ENCODE measurements around the gene RASA1. TPM values are rescaled to one million over a fixed set of nuclear protein-coding genes. Genes with fewer than 3 reads are reported as not detected.

Gene RASA1
- total RNA-seq, 1 experiment from 2014 or later: 29.6 TPM

GRCh38 chr5:87258507-87258906 is 9.2 kb upstream of the RASA1 start:
- Histone ChIP-seq H3K79me1 (ENCODE audit: insufficient read depth, low read depth, low read length, poor library complexity, severe bottlenecking) (no peaks in the 10 kb centered on the region), H3K14ac (ENCODE audit: insufficient read depth, low read length) (no peak overlapping the region), H4K8ac (replicated peaks; ENCODE audit: insufficient read length, low read depth, low read length) (no peak overlapping the region), H3K9me3 (ENCODE audit: control insufficient read depth, low read depth, low read length) (no peaks in the 10 kb centered on the region), H3T11ph (ENCODE audit: low read length) (no peak overlapping the region), H2BK12ac (ENCODE audit: insufficient read length, low read depth, low read length) (no peak overlapping the region), H3K27me3 (ENCODE audit: insufficient read depth, low read length) (peaks cover 6% of the 10 kb centered on the region; the same call in 1 of the 2 replicates), H4K91ac (ENCODE audit: insufficient read length, low read depth, low read length) (no peak overlapping the region), H3K23ac (ENCODE audit: insufficient read length, low read depth, low read length) (no peak overlapping the region), H2AK5ac (ENCODE audit: insufficient read length, low read length) (no peak overlapping the region), H4K20me1 (ENCODE audit: control insufficient read depth, insufficient read depth, insufficient read length) (no peaks in the 10 kb centered on the region), H3K4me2 (ENCODE audit: insufficient read depth, insufficient read length, low read length) (no peak overlapping the region), H3K23me2 (ENCODE audit: insufficient read length, low read depth, low read length, poor library complexity, severe bottlenecking) (no peaks in the 10 kb centered on the region), H3K79me2 (ENCODE audit: insufficient read depth, low read length) (no peaks in the 10 kb centered on the region), H3K4ac (ENCODE audit: low read depth, low read length) (no peak overlapping the region), H4K5ac (ENCODE audit: insufficient read length, low read depth, low read length) (no peak overlapping the region), H2BK20ac (ENCODE audit: low read depth, low read length, poor library complexity, severe bottlenecking) (no peak overlapping the region), H2AFZ (ENCODE audit: low read length) (no peak overlapping the region), H2BK120ac (ENCODE audit: low read depth, low read length, poor library complexity, severe bottlenecking) (no peak overlapping the region), H3K9ac (ENCODE audit: extremely low read depth, insufficient read length, low read length) (no peak overlapping the region), H3K18ac (ENCODE audit: insufficient read length, low read depth, low read length) (no peak overlapping the region), H2BK5ac (ENCODE audit: insufficient read length, low read length) (no peak overlapping the region), H3K4me1 (ENCODE audit: insufficient read depth, low read length) (no peaks in the 10 kb centered on the region), H3K27ac (ENCODE audit: insufficient read length, low read depth, low read length) (no peak overlapping the region), H3K56ac (ENCODE audit: insufficient read length, low read depth, low read length) (no peak overlapping the region), H2BK15ac (ENCODE audit: low read depth, low read length) (no peak overlapping the region)
- H3K36me3 Mint-ChIP-seq (ENCODE audit: insufficient read depth in 1 of 3, low read depth in 3 of 3): no peaks in the 10 kb centered on the region
- peaks cover 28% of the 10 kb centered on the region for H3K27me3 Mint-ChIP-seq (ENCODE audit: low read depth)
- no peak overlapping the region for H3K27ac Mint-ChIP-seq
- H3K4me3 Mint-ChIP-seq: no peak overlapping the region
- no peak for DNase-seq
- no peak for TF ChIP-seq CTCF (conservative IDR thresholded peaks at IDR 0.05)
- H3K9me3 Mint-ChIP-seq: no peaks in the 10 kb centered on the region
- no CpG with 5 or more reads among the region's 1 CpG for WGBS (ENCODE audit: extremely low coverage, insufficient read length, low lambda C conversion rate)
- peaks cover 8 to 11% of the 10 kb centered on the region in 2 experiments for H3K4me1 Mint-ChIP-seq

Measured in H9 (cell line).